OCI-LY7 (cell line): ENCODE measurements around the gene TLE5. TPM values are rescaled to one million over a fixed set of nuclear protein-coding genes. Genes with fewer than 3 reads are reported as not detected.

Experiments used
- BruUV-seq: library from RNA; stranded (reverse); fragments of 400-500 nt; replicated peaks from 2 replicates; lab custom pipeline; 2021; lab: Mats Ljungman, UMichigan
- CTCF ChIA-PET: fragments of 300-600 bp; sonication (Branson Sonifier 250); formaldehyde crosslinking; loops from one replicate; lab custom pipeline; 2022; ENCODE audit warnings: antibody characterized with exemption; ENCODE audit not compliant: unreplicated experiment; lab: Charles Lee
- POLR2A ChIA-PET: fragments of 300-600 bp; sonication (Branson Sonifier 250); formaldehyde crosslinking; loops from one replicate; lab custom pipeline; 2022; ENCODE audit warnings: antibody characterized with exemption; lab: Charles Lee
- DNase-seq: peaks from one replicate; pipeline ENCODE4 v3.0.0-alpha.2; 2015; ENCODE audit warnings: low spot score
- H2AFZ ChIP-seq: fragments of 200-600 bp; sonication (generic), shearing (Covaris generic); 2 replicates; pipeline ENCODE4 v1.6.1; 2014; ENCODE audit warnings: mild to moderate bottlenecking, antibody characterized with exemption, low read length, moderate library complexity
- H3K27ac ChIP-seq: fragments of 200-600 bp; sonication (generic); 2 replicates; pipeline ENCODE4 v1.5.1; 2014; ENCODE audit warnings: mixed run types, low read depth, mild to moderate bottlenecking, moderate library complexity, low read length, inconsistent platforms; ENCODE audit not compliant: poor library complexity, severe bottlenecking
- H3K36me3 ChIP-seq: fragments of 200-600 bp; sonication (generic); 2 replicates; pipeline ENCODE4 v1.6.1; 2014; ENCODE audit warnings: mild to moderate bottlenecking, antibody characterized with exemption, low read length, moderate library complexity, mixed read lengths; ENCODE audit not compliant: insufficient read depth
- H3K4me1 ChIP-seq: fragments of 200-600 bp; sonication (generic); 2 replicates; pipeline ENCODE4 v1.5.1; 2014; ENCODE audit warnings: mild to moderate bottlenecking, low read length; ENCODE audit not compliant: insufficient read depth, poor library complexity, severe bottlenecking
- H3K4me2 ChIP-seq: fragments of 200-600 bp; sonication (generic); 2 replicates; pipeline ENCODE4 v1.6.1; 2014; ENCODE audit warnings: mild to moderate bottlenecking, low read length
- H3K4me3 ChIP-seq: fragments of 200-600 bp; sonication (generic); 2 replicates; pipeline ENCODE4 v1.5.1; 2014; ENCODE audit warnings: mild to moderate bottlenecking, low read depth, low read length; ENCODE audit not compliant: poor library complexity, severe bottlenecking
- H3K79me2 ChIP-seq: fragments of 200-600 bp; sonication (generic); 2 replicates; pipeline ENCODE4 v1.6.1; 2016; ENCODE audit warnings: low read depth, mild to moderate bottlenecking, low read length, moderate library complexity, mixed read lengths; ENCODE audit not compliant: insufficient read depth
- H3K9me2 ChIP-seq: fragments of 200-600 bp; sonication (generic); 2 replicates; pipeline ENCODE4 v1.6.1; 2016; ENCODE audit warnings: mild to moderate bottlenecking, low read length, mixed read lengths; ENCODE audit not compliant: insufficient read depth
- H3K9me3 ChIP-seq: fragments of 200-600 bp; sonication (generic); 2 replicates; pipeline ENCODE4 v1.6.1; 2014; ENCODE audit warnings: mild to moderate bottlenecking, mixed run types, low read length, mixed read lengths
- H4K20me1 ChIP-seq: fragments of 200-600 bp; sonication (generic); 2 replicates; pipeline ENCODE4 v1.6.1; 2014; ENCODE audit warnings: mild to moderate bottlenecking, antibody characterized with exemption, low read length, moderate library complexity, mixed read lengths; ENCODE audit not compliant: insufficient read depth
- EZH2phosphoT487 ChIP-seq: fragments of 200-600 bp; sonication (generic); IDR thresholded peaks from 2 replicates; pipeline ENCODE4 v1.6.1; 2018; ENCODE audit warnings: low read depth, borderline replicate concordance, mild to moderate bottlenecking, mixed run types, antibody characterized with exemption, low read length, moderate library complexity, mixed read lengths
- intact Hi-C: fragments of 100-400 bp; cut with micrococcal nuclease; formaldehyde crosslinking; loops from one replicate; pipeline ENCODE4 v1.10.0; 2022; ENCODE audit not compliant: unreplicated experiment
- total RNA-seq, 2 experiments: library from RNA; depleted of rRNA in 1 of 2; stranded (reverse); fragments of >200 nt in 1 of 2; shearing (Covaris generic) in 1 of 2; gene quantifications; 2 replicates each; pipeline ENCODE4 v1.2.3, GENCODE V29; 2014 to 2022
- TF ChIP-seq, protein P1 (sequence below): fragments of 200-600 bp; sonication (generic); conservative IDR thresholded peaks from 2 replicates; pipeline ENCODE4 v1.5.1; 2014; ENCODE audit warnings: mild to moderate bottlenecking, antibody characterized with exemption, low read length, moderate library complexity, mixed read lengths

The TLE5 gene
- total RNA-seq, 2 experiments from 2014 or later = 376 to 424 TPM

DNA sequence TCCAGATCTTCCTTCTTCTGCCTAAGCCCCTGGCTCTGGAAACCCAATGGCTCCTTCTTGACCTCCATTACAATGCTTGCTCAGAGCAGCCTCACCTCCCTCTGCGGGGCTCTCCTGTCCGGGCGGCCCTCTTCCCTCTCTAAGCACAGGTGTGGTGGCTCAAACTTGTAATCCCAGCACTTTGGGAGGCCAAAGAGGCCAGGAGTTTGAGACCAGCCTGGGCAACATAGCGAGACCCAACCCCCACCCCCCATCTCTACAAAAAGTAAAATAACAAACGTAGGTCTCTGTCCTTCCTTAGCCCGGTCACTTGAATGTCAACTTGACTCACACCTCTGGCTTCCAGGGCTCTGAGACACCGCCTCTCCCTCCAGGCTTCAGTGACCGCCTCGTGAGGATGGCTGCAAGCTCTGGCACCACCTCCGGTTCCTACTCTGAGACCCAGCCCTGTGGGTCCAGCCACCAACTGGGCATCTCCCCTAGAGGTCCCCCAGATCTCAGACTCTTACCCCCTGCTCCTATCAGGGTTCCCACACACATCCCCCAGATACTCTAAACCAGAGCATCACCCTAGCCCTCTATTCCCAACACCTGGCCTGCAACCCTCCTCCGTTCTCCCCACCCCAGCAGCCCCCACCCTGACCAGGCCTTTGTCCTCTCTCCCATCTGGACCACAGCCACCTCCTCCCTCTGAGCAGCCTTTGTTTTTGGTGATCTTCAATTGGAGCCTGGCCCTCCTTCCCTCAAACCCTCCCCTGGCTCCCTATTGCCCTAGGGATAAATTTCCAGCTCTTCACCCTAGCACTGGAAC lies 28.5 kb downstream of the TLE5 start:
- CTCF ChIA-PET = no interaction called here
- Histone ChIP-seq H3K4me1 (peaks cover 16% of the 10 kb centered on the region), H3K36me3 (no peaks in the 10 kb centered on the region), H3K9me3 (no peaks in the 10 kb centered on the region), H3K79me2 (no peaks in the 10 kb centered on the region), H4K20me1 (no peaks in the 10 kb centered on the region), H3K4me2 (no peak overlapping the region), H2AFZ (no peak overlapping the region), H3K9me2 (no peaks in the 10 kb centered on the region), H3K27ac (no peak overlapping the region), H3K4me3 (no peak overlapping the region)
- POLR2A ChIA-PET = no interaction called here
- no peak for TF ChIP-seq EZH2phosphoT487
- TF ChIP-seq, protein P1, sequence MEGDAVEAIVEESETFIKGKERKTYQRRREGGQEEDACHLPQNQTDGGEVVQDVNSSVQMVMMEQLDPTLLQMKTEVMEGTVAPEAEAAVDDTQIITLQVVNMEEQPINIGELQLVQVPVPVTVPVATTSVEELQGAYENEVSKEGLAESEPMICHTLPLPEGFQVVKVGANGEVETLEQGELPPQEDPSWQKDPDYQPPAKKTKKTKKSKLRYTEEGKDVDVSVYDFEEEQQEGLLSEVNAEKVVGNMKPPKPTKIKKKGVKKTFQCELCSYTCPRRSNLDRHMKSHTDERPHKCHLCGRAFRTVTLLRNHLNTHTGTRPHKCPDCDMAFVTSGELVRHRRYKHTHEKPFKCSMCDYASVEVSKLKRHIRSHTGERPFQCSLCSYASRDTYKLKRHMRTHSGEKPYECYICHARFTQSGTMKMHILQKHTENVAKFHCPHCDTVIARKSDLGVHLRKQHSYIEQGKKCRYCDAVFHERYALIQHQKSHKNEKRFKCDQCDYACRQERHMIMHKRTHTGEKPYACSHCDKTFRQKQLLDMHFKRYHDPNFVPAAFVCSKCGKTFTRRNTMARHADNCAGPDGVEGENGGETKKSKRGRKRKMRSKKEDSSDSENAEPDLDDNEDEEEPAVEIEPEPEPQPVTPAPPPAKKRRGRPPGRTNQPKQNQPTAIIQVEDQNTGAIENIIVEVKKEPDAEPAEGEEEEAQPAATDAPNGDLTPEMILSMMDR = no peak
- no peak for DNase-seq
- intact Hi-C loops = no loop called here
- BruUV-seq = no TSS peak

DNA sequence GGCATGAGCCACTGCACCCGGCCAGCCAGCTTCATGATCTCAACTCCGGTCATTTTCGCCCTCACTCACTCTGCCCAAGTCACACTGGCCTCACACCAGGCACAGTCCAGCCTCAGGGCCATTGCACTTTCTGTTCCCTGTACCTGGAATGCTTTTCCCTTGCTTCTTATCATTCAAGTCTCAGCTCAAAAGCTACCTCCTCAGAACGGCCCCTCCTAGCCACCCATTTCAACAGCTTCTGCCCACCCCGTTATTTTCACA lies 30.8 kb downstream of the TLE5 start:
- CTCF ChIA-PET = no interaction called here
- no peaks in the 10 kb centered on the region for H4K20me1 ChIP-seq
- no peak for DNase-seq
- peaks cover 20% of the 10 kb centered on the region for H3K4me1 ChIP-seq
- no peak overlapping the region for H3K27ac ChIP-seq
- H3K4me3 ChIP-seq = no peak overlapping the region
- intact Hi-C loops = no loop called here
- H3K4me2 ChIP-seq = no peak overlapping the region
- no peaks in the 10 kb centered on the region for H3K9me3 ChIP-seq
- TF ChIP-seq, protein P1 = no peak
- no peak for TF ChIP-seq EZH2phosphoT487
- POLR2A ChIA-PET = interaction anchor here (0.9 kb wide), 1 partner anchor 27 kb away, joined by 3 read pairs; no protein-coding TSS in a partner anchor
- no peaks in the 10 kb centered on the region for H3K9me2 ChIP-seq
- no peak overlapping the region for H2AFZ ChIP-seq
- no peaks in the 10 kb centered on the region for H3K36me3 ChIP-seq
- no peaks in the 10 kb centered on the region for H3K79me2 ChIP-seq
- BruUV-seq = no TSS peak
